Measurements from ENCODE around the gene LGR6. TPM values are rescaled to one million over a fixed set of nuclear protein-coding genes. Genes with fewer than 3 reads are reported as not detected.

Gene LGR6
- total and polyA plus RNA-seq, 2 of the 8 experiments (the other 6 are each of a cell fraction or from before 2014, with no cell fraction given) = 0.50 to 1.0 TPM

DNA sequence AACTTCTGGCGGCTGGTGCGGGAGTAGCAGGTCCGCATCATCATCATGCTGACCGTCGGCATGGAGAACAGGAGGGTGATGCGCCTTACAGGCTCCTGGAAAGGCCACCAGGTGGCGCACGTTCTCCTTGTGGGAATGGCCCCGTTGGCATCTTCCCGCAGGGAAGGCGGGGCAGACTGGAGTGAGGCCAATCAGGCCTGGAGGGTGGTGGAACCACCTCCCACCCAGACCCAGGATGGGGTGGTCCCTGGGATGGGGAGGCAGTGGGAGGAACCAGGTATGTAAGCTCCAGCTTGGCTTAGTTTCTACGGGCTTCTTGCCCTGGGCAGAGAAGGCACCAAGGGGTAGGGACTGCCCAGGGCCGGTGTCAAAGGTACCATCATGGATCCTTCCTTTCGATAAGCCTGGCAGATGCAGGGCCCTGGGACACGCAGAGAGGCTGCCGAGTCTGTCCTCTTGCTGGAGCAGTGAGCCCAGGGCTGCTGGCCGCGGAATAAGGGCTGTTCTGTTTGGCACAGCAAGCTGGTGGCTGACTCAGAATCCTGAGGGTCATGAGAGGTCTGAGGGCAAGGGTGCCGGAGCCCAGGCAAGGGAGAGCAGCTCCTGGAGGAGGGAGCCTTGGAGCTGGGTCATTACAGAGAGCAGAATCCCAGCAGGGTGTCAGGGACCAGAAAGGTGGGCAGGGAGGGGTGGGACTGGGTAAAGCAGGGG, 8.7 kb upstream of the LGR6 start (continued):
- TF ChIP-seq, protein P1, sequence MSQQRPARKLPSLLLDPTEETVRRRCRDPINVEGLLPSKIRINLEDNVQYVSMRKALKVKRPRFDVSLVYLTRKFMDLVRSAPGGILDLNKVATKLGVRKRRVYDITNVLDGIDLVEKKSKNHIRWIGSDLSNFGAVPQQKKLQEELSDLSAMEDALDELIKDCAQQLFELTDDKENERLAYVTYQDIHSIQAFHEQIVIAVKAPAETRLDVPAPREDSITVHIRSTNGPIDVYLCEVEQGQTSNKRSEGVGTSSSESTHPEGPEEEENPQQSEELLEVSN (IDR thresholded peaks at IDR 0.05) = 0 out of 2 replicates have a peak, but pooled peaks have one; percentile 17
- TF ChIP-seq CHD2 (IDR thresholded peaks at IDR 0.05; ENCODE audit: low read length) = peak; percentile 25; the same call in 1 of the 2 replicates
- TF ChIP-seq EGR1 (IDR thresholded peaks at IDR 0.05; ENCODE audit: borderline replicate concordance, low read depth, low read length) = no peak
- TF ChIP-seq RXRA (IDR thresholded peaks at IDR 0.05; ENCODE audit: insufficient read depth, low read depth, low read length) = no peak
- no peak for TF ChIP-seq TAF7 (optimal IDR thresholded peaks at IDR 0.05; ENCODE audit: borderline replicate concordance, low read depth, low read length)
- TF ChIP-seq JUND (IDR thresholded peaks at IDR 0.05; ENCODE audit: low read length) = 0 out of 2 replicates have a peak, but pooled peaks have one; percentile 36
- TF ChIP-seq RAD21 (IDR thresholded peaks at IDR 0.05 in 1 of 2, conservative IDR thresholded peaks at IDR 0.05 in 1 of 2; ENCODE audit: low read depth in 2 of 2, low read length in 2 of 2) = peak; percentile 79 to 84
- TF ChIP-seq PHF8 (conservative IDR thresholded peaks at IDR 0.05; ENCODE audit: low read depth, low read length) = no peak
- TF ChIP-seq, protein P2, sequence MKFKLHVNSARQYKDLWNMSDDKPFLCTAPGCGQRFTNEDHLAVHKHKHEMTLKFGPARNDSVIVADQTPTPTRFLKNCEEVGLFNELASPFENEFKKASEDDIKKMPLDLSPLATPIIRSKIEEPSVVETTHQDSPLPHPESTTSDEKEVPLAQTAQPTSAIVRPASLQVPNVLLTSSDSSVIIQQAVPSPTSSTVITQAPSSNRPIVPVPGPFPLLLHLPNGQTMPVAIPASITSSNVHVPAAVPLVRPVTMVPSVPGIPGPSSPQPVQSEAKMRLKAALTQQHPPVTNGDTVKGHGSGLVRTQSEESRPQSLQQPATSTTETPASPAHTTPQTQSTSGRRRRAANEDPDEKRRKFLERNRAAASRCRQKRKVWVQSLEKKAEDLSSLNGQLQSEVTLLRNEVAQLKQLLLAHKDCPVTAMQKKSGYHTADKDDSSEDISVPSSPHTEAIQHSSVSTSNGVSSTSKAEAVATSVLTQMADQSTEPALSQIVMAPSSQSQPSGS (IDR thresholded peaks at IDR 0.05; ENCODE audit: low read length) = 0 out of 2 replicates have a peak, but pooled peaks have one; percentile 36
- TF ChIP-seq, protein P3, sequence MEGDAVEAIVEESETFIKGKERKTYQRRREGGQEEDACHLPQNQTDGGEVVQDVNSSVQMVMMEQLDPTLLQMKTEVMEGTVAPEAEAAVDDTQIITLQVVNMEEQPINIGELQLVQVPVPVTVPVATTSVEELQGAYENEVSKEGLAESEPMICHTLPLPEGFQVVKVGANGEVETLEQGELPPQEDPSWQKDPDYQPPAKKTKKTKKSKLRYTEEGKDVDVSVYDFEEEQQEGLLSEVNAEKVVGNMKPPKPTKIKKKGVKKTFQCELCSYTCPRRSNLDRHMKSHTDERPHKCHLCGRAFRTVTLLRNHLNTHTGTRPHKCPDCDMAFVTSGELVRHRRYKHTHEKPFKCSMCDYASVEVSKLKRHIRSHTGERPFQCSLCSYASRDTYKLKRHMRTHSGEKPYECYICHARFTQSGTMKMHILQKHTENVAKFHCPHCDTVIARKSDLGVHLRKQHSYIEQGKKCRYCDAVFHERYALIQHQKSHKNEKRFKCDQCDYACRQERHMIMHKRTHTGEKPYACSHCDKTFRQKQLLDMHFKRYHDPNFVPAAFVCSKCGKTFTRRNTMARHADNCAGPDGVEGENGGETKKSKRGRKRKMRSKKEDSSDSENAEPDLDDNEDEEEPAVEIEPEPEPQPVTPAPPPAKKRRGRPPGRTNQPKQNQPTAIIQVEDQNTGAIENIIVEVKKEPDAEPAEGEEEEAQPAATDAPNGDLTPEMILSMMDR (IDR thresholded peaks at IDR 0.05; ENCODE audit: control extremely low read depth in 1 of 3, insufficient read depth in 1 of 3, low read depth in 1 of 3, low read length in 3 of 3) = peak; percentile 89 to 99 (median 97)
- TF ChIP-seq YY1 (IDR thresholded peaks at IDR 0.05; ENCODE audit: low read depth, low read length) = peak; percentile 79
